ENCODE measurements around the gene TCF15.

The TCF15 gene

GRCh38 chr20:605237-605636, 4.9 kb downstream of the TCF15 start:
- TF ChIP-seq, protein P1, sequence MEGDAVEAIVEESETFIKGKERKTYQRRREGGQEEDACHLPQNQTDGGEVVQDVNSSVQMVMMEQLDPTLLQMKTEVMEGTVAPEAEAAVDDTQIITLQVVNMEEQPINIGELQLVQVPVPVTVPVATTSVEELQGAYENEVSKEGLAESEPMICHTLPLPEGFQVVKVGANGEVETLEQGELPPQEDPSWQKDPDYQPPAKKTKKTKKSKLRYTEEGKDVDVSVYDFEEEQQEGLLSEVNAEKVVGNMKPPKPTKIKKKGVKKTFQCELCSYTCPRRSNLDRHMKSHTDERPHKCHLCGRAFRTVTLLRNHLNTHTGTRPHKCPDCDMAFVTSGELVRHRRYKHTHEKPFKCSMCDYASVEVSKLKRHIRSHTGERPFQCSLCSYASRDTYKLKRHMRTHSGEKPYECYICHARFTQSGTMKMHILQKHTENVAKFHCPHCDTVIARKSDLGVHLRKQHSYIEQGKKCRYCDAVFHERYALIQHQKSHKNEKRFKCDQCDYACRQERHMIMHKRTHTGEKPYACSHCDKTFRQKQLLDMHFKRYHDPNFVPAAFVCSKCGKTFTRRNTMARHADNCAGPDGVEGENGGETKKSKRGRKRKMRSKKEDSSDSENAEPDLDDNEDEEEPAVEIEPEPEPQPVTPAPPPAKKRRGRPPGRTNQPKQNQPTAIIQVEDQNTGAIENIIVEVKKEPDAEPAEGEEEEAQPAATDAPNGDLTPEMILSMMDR (conservative IDR thresholded peaks at IDR 0.05), result no peak
- no peak overlapping the region for H3K27ac ChIP-seq

DNA sequence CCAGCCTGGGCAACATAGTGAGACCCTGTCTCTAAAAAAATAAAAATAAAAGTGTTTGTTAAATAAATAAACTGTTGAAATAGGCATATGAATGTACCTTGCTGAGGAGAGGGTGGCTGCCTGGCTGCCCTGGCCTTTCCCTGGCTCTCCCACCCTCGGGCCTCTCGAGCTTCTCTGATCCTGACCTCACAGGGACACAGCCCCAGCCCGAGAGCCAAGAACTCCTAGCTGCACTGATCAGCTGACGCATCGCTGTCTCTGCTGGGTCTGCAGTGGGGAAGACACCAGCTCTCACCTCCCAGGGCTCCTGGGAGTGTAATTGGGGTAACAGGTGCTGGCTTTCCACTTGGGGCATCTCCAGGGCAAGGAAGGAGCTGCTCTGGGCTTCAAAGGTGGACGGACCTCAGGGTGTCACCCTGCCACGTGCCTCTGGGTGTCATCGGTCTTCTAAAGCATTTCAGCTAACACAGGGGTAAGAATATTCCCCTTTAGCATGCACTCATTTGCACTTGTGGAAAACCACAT, 6.9 kb downstream of the TCF15 start:
- TF ChIP-seq, protein P1 (conservative IDR thresholded peaks at IDR 0.05), result 0 out of 2 replicates have a peak, but pooled peaks have one; percentile 15
- peak overlapping the region; percentile 63 for H3K27ac ChIP-seq

GRCh38 chr20:602111-602970, 7.8 kb downstream of the TCF15 start:
- H3K27ac ChIP-seq, result peak overlapping the region; percentile 63
- TF ChIP-seq, protein P1 (conservative IDR thresholded peaks at IDR 0.05), result no peak

GRCh38 chr20:600736-601135, 9.4 kb downstream of the TCF15 start:
- TF ChIP-seq, protein P1 (conservative IDR thresholded peaks at IDR 0.05), result no peak
- peak overlapping the region; percentile 63 for H3K27ac ChIP-seq

DNA sequence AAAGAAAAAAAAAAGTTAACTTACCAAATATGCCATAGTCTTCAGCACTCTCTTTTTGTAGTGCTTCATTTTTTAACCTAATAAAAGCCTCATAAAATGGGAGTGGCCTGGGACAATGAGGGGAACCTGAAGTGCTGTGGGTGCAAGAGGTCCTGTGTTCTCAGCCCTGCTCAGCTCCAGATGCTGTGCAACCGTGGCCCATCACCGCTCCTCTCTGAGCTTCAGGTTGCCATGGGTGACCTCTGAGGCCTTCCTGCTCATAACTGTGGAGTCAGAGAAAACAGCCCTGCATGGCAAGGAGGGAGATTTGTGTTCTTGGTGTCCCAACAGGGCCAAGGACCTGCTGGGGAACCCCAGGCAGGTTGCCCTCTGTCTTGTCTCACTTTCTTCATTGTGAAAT, 10.0 kb downstream of the TCF15 start:
- TF ChIP-seq, protein P1 (conservative IDR thresholded peaks at IDR 0.05), result no peak
- H3K27ac ChIP-seq, result no peak overlapping the region

DNA sequence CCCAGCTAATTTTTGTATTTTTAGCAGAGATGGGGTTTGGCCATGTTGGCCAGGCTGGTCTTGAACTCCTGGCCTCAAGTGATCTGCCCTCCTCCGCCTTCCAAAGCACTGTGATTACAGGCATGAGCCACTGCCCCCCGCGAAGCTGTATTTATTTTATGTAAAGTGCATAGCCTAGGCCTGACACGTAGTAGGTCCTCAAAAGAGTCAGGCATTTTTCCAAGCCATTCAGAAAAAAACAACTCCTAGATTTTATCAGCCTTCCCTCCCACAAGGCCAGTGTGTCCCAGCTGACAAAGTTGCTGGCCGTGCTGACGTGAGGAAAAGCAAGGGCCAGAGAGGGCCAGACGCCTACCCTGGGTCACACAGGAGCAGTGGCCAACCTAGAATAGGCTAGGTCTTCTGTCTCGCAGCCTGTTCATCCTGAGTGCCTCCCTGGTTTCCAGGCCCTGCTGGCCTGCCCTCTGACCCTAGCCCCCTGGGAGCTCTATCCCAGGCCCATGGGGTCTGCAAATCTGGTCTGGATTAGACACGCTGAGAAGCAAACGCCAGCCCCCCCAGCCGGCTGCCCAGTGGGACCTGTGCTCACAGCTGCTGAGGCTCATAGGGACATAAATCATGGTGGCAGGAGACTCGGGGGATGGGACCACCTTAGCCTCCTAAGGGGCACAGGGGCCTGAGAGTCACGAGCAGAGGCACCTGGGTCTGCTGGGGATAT, 11.8 kb downstream of the TCF15 start:
- H3K27ac ChIP-seq, result no peak overlapping the region
- TF ChIP-seq, protein P1 (conservative IDR thresholded peaks at IDR 0.05), result no peak

- TF ChIP-seq, protein P1 (conservative IDR thresholded peaks at IDR 0.05), result no peak
These were observed 12.5 kb downstream of the TCF15 start for GRCh38 chr20:597560-597959.

More at GRCh38 chr20:597560-597959, 12.5 kb downstream of the TCF15 start:
- no peak overlapping the region for H3K27ac ChIP-seq
